ENCODE results near the gene DARS1. TPM values are rescaled to one million over a fixed set of nuclear protein-coding genes. Genes with fewer than 3 reads are reported as not detected.

DARS1 gene
- total and polyA plus RNA-seq, 2 donors (not counting 1 experiment from before 2014, with no cell fraction given), result 36.7 to 88.3 TPM

GRCh38 chr2:135963841-135964240, 21.6 kb downstream of the DARS1 start:
- Histone ChIP-seq H3K4me3 (ENCODE audit: control extremely low read depth in 1 of 5, extremely low read depth in 1 of 5, insufficient read depth in 1 of 5, low read depth in 2 of 5, low read length in 4 of 5) (no peak overlapping the region), H2AFZ (ENCODE audit: insufficient read depth, low read depth, low read length, poor library complexity, severe bottlenecking) (no peak overlapping the region), H3K27me3 (replicated peaks in 1 of 4; ENCODE audit: control extremely low read depth in 1 of 4, control insufficient read depth in 3 of 4, insufficient read depth in 4 of 4, low read length in 3 of 4) (no peaks in the 10 kb centered on the region), H3K9ac (ENCODE audit: low read length) (no peak overlapping the region), H3K9me3 (ENCODE audit: control extremely low read depth in 1 of 3, control insufficient read depth in 2 of 3, insufficient read depth in 1 of 3, low read length in 2 of 3) (no peaks in the 10 kb centered on the region), H4K20me1 (ENCODE audit: control insufficient read depth, insufficient read depth, low read length, poor library complexity, severe bottlenecking) (peaks cover 15% of the 10 kb centered on the region), H3K4me2 (replicated peaks; ENCODE audit: low read depth, low read length, poor library complexity, severe bottlenecking) (no peak overlapping the region), H3K4me1 (ENCODE audit: control insufficient read depth in 2 of 2, insufficient read depth in 2 of 2, low read length in 2 of 2) (peaks cover 12 to 13% of the 10 kb centered on the region in 2 donors), H3K79me2 (ENCODE audit: control insufficient read depth, insufficient read depth, low read length) (peaks cover 80% of the 10 kb centered on the region), H3K27ac (ENCODE audit: low read length in 2 of 2) (no peak overlapping the region), H3K36me3 (replicated peaks in 1 of 2; ENCODE audit: control extremely low read depth in 1 of 2, control insufficient read depth in 1 of 2, extremely low read depth in 1 of 2, insufficient read depth in 2 of 2, low read length in 1 of 2) (peaks cover 10 to 13% of the 10 kb centered on the region in 2 experiments)
- H3K27ac Mint-ChIP-seq, result no peak overlapping the region
- CTCF ChIA-PET, result no interaction called here
- intact Hi-C loops (cut with micrococcal nuclease), result no loop called here
- no peaks in the 10 kb centered on the region for H3K27me3 Mint-ChIP-seq
- 100% methylated on average over 3 of the region's 11 CpGs for WGBS (ENCODE audit: insufficient coverage)
- POLR2A ChIA-PET, result interaction anchor here (0.6 kb wide), 1 partner anchor 11 kb away, joined by 6 read pairs; no protein-coding TSS in a partner anchor
- H3K9me3 Mint-ChIP-seq (ENCODE audit: insufficient read depth), result no peaks in the 10 kb centered on the region
- TF ChIP-seq CTCF (IDR thresholded peaks at IDR 0.05), result no peak
- peaks cover 40% of the 10 kb centered on the region for H3K4me1 Mint-ChIP-seq
- no peak overlapping the region for H3K4me3 Mint-ChIP-seq
- DNase-seq, result no peak
- no peak for ATAC-seq (ENCODE audit: low read depth)

- no peaks in the 10 kb centered on the region for H3K27me3 Mint-ChIP-seq
- no peaks in the 10 kb centered on the region for H3K9me3 Mint-ChIP-seq (ENCODE audit: insufficient read depth)
- Histone ChIP-seq H3K4me2 (replicated peaks; ENCODE audit: low read depth, low read length, poor library complexity, severe bottlenecking) (peak overlapping the region; percentile 26), H3K27ac (ENCODE audit: low read length in 2 of 2) (peak overlapping the region in 1 of 2 donors; percentile 61), H3K27me3 (replicated peaks in 1 of 4; ENCODE audit: control extremely low read depth in 1 of 4, control insufficient read depth in 3 of 4, insufficient read depth in 4 of 4, low read length in 3 of 4) (no peaks in the 10 kb centered on the region), H3K9ac (ENCODE audit: low read length) (no peak overlapping the region), H4K20me1 (ENCODE audit: control insufficient read depth, insufficient read depth, low read length, poor library complexity, severe bottlenecking) (peaks cover 20% of the 10 kb centered on the region), H2AFZ (ENCODE audit: insufficient read depth, low read depth, low read length, poor library complexity, severe bottlenecking) (no peak overlapping the region), H3K36me3 (replicated peaks in 1 of 2; ENCODE audit: control extremely low read depth in 1 of 2, control insufficient read depth in 1 of 2, extremely low read depth in 1 of 2, insufficient read depth in 2 of 2, low read length in 1 of 2) (peaks cover 10 to 16% of the 10 kb centered on the region in 2 experiments), H3K4me3 (ENCODE audit: control extremely low read depth in 1 of 5, extremely low read depth in 1 of 5, insufficient read depth in 1 of 5, low read depth in 2 of 5, low read length in 4 of 5) (no peak overlapping the region), H3K4me1 (ENCODE audit: control insufficient read depth in 2 of 2, insufficient read depth in 2 of 2, low read length in 2 of 2) (peaks cover 12 to 13% of the 10 kb centered on the region in 2 donors), H3K79me2 (ENCODE audit: control insufficient read depth, insufficient read depth, low read length) (peaks cover 79% of the 10 kb centered on the region), H3K9me3 (ENCODE audit: control extremely low read depth in 1 of 3, control insufficient read depth in 2 of 3, insufficient read depth in 1 of 3, low read length in 2 of 3) (no peaks in the 10 kb centered on the region)
- TF ChIP-seq CTCF (IDR thresholded peaks at IDR 0.05), result no peak
- no peak for TF ChIP-seq EZH2 (IDR thresholded peaks at IDR 0.05; ENCODE audit: borderline replicate concordance, insufficient read depth, low read depth, low read length, poor library complexity, severe bottlenecking)
- H3K4me3 Mint-ChIP-seq, result peak overlapping the region; percentile 27
- ChIA-PET POLR2A (no interaction called here), CTCF (interaction anchor here (0.8 kb wide), 1 partner anchor 27 kb away, joined by 3 read pairs; no protein-coding TSS in a partner anchor)
- DNase-seq (no peak), ATAC-seq (ENCODE audit: low read depth) (no peak)
- H3K27ac Mint-ChIP-seq, result peak overlapping the region; percentile 59
- intact Hi-C loops (cut with micrococcal nuclease), result no loop called here
- WGBS (ENCODE audit: insufficient coverage), result no CpG with 5 or more reads among the region's 4 CpGs
- H3K4me1 Mint-ChIP-seq, result peaks cover 40% of the 10 kb centered on the region
Measured at GRCh38 chr2:135962366-135963123, 22.9 kb downstream of the DARS1 start.

Measured in B cell (primary cell).